ENCODE data around the gene CSTPP1. TPM values are rescaled to one million over a fixed set of nuclear protein-coding genes. Genes with fewer than 3 reads are reported as not detected.

The CSTPP1 gene
- total RNA-seq, 6 experiments from 2014 or later, result 19.4 to 29.2 (median 27.1) TPM

- Mint-ChIP-seq H3K4me1 (ENCODE audit: low read depth) (peaks cover 8% of the 10 kb centered on the region; the same call in 1 of the 2 replicates), H3K4me3 (no peak overlapping the region), H3K9me3 (no peaks in the 10 kb centered on the region), H3K27me3 (ENCODE audit: insufficient read depth) (no peaks in the 10 kb centered on the region; the same call in 1 of the 2 replicates), H3K36me3 (ENCODE audit: low read depth) (no peaks in the 10 kb centered on the region), H3K27ac (no peak overlapping the region)
- no peak for TF ChIP-seq CTCF (IDR thresholded peaks at IDR 0.05)
- DNase-seq, result peak; percentile 2
Observed at GRCh38 chr11:47020793-47021526, 84.4 kb downstream of the CSTPP1 start.

- Mint-ChIP-seq H3K27ac (no peak overlapping the region), H3K27me3 (ENCODE audit: insufficient read depth) (no peaks in the 10 kb centered on the region; the same call in 1 of the 2 replicates), H3K9me3 (no peaks in the 10 kb centered on the region), H3K4me1 (ENCODE audit: low read depth) (peaks cover 8% of the 10 kb centered on the region; the same call in 1 of the 2 replicates), H3K4me3 (no peak overlapping the region), H3K36me3 (ENCODE audit: low read depth) (no peaks in the 10 kb centered on the region)
- DNase-seq, result no peak
- TF ChIP-seq CTCF (IDR thresholded peaks at IDR 0.05), result no peak
Observed at GRCh38 chr11:47021527-47021818, 84.9 kb downstream of the CSTPP1 start.

- H3K36me3 Mint-ChIP-seq (ENCODE audit: low read depth), result no peaks in the 10 kb centered on the region
- no peaks in the 10 kb centered on the region; the same call in 1 of the 2 replicates for H3K27me3 Mint-ChIP-seq (ENCODE audit: insufficient read depth)
- no peaks in the 10 kb centered on the region for H3K9me3 Mint-ChIP-seq
- H3K4me1 Mint-ChIP-seq (ENCODE audit: low read depth), result peaks cover 8% of the 10 kb centered on the region; the same call in 1 of the 2 replicates
- no peak overlapping the region for H3K27ac Mint-ChIP-seq
- H3K4me3 Mint-ChIP-seq, result no peak overlapping the region
- no peak for TF ChIP-seq CTCF (IDR thresholded peaks at IDR 0.05)
- DNase-seq, result no peak
Observed at GRCh38 chr11:47021965-47022364, 85.4 kb downstream of the CSTPP1 start.

GRCh38 chr11:47028195-47029093, 91.9 kb downstream of the CSTPP1 start:
- Mint-ChIP-seq H3K27ac (no peak overlapping the region), H3K4me1 (ENCODE audit: low read depth) (peaks cover 4% of the 10 kb centered on the region; the same call in 1 of the 2 replicates), H3K36me3 (ENCODE audit: low read depth) (no peaks in the 10 kb centered on the region), H3K27me3 (ENCODE audit: insufficient read depth) (peaks cover 2% of the 10 kb centered on the region; the same call in 1 of the 2 replicates), H3K4me3 (no peak overlapping the region), H3K9me3 (no peaks in the 10 kb centered on the region)
- no peak for TF ChIP-seq CTCF (IDR thresholded peaks at IDR 0.05)
- no peak for DNase-seq

GRCh38 chr11:47033439-47033838, 96.9 kb downstream of the CSTPP1 start:
- Mint-ChIP-seq H3K4me3 (no peak overlapping the region), H3K27me3 (ENCODE audit: insufficient read depth) (peaks cover 2% of the 10 kb centered on the region; the same call in 1 of the 2 replicates), H3K9me3 (no peaks in the 10 kb centered on the region), H3K4me1 (ENCODE audit: low read depth) (peaks cover 6% of the 10 kb centered on the region; the same call in 1 of the 2 replicates), H3K36me3 (ENCODE audit: low read depth) (peaks cover 5% of the 10 kb centered on the region), H3K27ac (no peak overlapping the region)
- DNase-seq, result no peak
- no peak for TF ChIP-seq CTCF (IDR thresholded peaks at IDR 0.05)
